GM12874 (cell line): ENCODE measurements around the gene PITPNM1.

ENCODE experiments used
- TF ChIP-seq, protein P1 (sequence below): IDR thresholded peaks from 2 replicates; pipeline ENCODE4 v1.5.1; 2011; ENCODE audit warnings: low read depth, mild to moderate bottlenecking, control low read depth, low read length, moderate library complexity; ENCODE audit not compliant: insufficient read depth

The PITPNM1 gene

DNA sequence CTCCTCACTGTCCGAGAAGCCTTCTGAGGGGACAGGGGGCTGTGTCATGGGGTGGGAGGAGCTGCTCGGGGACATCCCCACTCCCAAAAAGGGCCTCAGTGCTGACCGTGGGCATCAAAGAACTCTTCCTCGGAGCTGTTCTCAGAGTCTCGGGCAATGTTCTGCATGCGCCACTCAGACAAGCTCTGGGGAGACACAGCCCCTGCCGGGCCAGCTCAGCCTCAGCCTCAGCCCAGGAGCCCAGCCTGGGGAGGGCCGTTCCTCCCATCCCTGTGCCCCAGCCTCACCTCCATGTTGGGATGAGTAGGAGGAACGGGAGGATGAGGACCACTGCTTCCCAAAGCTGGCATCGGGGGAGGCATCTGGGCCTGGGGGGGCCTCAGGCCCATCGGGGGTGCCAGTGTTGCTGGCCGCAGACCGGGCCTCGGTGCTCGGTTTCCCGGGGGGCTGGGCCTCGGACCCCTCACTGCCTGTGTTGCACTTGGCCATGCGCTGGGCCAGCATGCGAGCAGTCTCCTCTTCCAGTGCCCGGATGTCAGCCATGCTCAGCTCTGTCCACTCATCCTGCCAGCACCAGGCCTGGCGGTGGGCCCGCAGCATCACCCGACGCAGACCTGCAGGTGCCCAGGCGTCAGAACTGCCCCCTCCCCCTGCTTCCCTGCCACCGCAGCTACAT lies 5.2 kb downstream of the PITPNM1 start:
- TF ChIP-seq, protein P1, sequence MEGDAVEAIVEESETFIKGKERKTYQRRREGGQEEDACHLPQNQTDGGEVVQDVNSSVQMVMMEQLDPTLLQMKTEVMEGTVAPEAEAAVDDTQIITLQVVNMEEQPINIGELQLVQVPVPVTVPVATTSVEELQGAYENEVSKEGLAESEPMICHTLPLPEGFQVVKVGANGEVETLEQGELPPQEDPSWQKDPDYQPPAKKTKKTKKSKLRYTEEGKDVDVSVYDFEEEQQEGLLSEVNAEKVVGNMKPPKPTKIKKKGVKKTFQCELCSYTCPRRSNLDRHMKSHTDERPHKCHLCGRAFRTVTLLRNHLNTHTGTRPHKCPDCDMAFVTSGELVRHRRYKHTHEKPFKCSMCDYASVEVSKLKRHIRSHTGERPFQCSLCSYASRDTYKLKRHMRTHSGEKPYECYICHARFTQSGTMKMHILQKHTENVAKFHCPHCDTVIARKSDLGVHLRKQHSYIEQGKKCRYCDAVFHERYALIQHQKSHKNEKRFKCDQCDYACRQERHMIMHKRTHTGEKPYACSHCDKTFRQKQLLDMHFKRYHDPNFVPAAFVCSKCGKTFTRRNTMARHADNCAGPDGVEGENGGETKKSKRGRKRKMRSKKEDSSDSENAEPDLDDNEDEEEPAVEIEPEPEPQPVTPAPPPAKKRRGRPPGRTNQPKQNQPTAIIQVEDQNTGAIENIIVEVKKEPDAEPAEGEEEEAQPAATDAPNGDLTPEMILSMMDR = no peak

GRCh38 chr11:67498544-67498972 lies 6.6 kb downstream of the PITPNM1 start:
- TF ChIP-seq, protein P1 = no peak

DNA sequence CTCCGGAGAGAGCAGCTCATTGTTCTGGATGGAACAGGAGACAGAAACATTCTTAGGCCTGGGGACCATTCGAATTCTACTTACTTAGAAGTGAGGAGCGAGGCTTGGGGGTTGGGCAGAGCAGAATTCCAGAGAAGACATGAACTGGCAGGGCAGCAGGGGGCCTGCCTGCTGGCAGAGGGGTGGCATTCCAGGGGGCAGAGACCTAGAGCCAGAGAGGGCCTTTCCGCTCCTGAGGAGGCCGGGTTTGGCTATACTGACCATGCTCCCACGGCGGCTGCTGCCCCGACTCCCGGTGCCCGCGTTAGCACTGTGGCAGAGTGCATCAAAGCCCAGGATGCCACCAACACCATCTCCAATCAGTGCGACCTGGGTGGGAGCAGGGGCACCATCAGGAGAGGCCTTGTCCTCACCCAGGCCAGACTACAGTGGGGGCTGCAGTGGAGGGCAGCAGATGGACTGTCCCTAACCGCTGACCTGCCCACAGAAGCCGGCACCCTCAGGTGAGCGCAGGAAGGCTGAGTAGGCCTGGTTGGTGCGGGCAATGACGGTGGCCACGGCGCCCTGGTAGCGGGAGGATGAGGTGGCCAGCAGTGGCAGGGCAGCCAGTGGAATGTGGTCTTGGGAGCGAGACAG lies 7.4 kb downstream of the PITPNM1 start:
- TF ChIP-seq, protein P1 = no peak

DNA sequence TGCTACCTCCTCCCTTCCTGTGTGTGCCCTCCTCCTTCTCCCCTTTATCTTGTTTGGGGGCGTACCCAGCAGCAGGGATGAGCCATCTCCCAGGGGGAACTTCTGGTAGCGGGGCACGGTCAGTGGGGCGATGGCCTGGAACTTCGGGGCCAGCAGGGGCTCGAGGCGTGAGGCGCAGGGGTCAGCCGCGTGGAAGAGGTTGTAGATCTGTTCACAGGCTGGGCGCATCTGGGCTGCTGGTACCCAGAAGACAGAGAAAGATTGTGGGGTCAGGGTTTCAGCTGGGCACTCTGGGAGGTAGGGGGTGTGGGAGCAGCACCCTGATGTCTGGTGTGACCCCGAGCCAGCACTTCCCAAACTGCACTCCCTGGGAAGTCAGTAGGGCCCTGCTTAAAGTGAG lies 9.1 kb downstream of the PITPNM1 start:
- TF ChIP-seq, protein P1 = no peak

- TF ChIP-seq, protein P1 = no peak
Measured at GRCh38 chr11:67495234-67496005, 9.7 kb downstream of the PITPNM1 start.

GRCh38 chr11:67494371-67495233 lies 10.6 kb downstream of the PITPNM1 start:
- TF ChIP-seq, protein P1 = no peak
